ENCODE results near the gene EHD1. TPM values are rescaled to one million over a fixed set of nuclear protein-coding genes. Genes with fewer than 3 reads are reported as not detected.
A peak's percentile ranks its signal among the peaks of the same experiment; 100 is the strongest.

EHD1 gene
- polyA plus RNA-seq, 4 donors, result 31.3 to 94.0 (median 34.5) TPM

DNA sequence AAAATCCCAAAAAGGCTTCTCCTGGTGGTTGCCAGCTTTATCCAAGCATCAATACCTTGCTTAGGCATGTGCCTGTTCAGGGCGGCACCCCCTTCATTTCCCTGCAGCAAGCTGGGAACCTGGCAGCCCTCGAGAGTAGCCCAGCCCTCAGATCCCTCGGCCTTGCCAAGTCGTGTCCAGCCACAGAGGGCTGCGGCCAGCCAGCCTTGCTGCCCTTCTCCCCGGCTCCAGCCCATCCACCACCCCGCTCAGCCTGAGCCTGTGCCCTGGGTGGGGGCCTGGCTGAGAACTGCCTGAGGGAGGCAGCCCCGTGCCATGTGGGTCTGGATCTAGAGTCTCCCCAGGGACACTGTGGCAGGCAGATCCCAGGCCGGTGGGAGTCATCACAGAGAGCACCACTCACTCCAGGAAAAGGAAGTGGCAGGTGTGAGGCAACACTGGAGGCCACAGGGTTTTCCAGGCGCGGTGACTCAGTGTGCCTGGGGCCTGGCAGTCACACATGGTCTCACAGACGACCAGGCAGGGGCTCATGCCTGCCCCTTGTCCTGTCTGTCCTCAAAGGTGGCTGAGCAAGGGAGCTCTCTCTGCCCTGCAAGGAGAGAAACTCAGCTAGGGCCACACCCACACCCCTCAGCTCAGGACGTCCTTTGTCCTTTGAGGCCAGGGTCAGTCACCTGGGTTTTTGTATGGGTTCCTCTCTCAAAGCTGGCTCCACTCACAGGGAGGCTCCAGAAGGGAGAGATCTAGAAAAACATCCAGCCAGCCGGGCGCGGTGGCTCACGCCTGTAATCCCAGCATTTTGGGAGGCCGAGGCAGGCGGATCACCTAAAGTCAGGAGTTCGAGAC lies 21.8 kb downstream of the EHD1 start:
- Histone ChIP-seq H3K36me3 (ENCODE audit: control insufficient read depth in 3 of 3, insufficient read depth in 2 of 3, low read depth in 1 of 3, low read length in 3 of 3) (peaks cover 2 to 97% (median 11%) of the 10 kb centered on the region in 3 donors), H3K4me1 (ENCODE audit: control insufficient read depth in 3 of 3, insufficient read depth in 2 of 3, low read depth in 1 of 3, low read length in 2 of 3) (peaks cover 16 to 73% (median 24%) of the 10 kb centered on the region in 3 donors), H3K27me3 (ENCODE audit: control insufficient read depth in 3 of 3, insufficient read depth in 3 of 3, low read length in 3 of 3) (no peaks in the 10 kb centered on the region), H3K4me3 (ENCODE audit: low read depth in 1 of 3, low read length in 3 of 3) (no peak overlapping the region), H3K9me3 (ENCODE audit: control insufficient read depth in 2 of 2, insufficient read depth in 1 of 2, low read depth in 1 of 2, low read length in 1 of 2) (no peaks in the 10 kb centered on the region), H3K27ac (ENCODE audit: low read depth in 1 of 3, low read length in 2 of 3) (peak overlapping the region; percentile 84 to 92 (median 89))
- FAIRE-seq (no peak), DNase-seq (peak; percentile 78 to 87)
- WGBS, 3 donors, result 59 to 67% (median 63%) methylated on average over 20 of the region's 20 CpGs

DNA sequence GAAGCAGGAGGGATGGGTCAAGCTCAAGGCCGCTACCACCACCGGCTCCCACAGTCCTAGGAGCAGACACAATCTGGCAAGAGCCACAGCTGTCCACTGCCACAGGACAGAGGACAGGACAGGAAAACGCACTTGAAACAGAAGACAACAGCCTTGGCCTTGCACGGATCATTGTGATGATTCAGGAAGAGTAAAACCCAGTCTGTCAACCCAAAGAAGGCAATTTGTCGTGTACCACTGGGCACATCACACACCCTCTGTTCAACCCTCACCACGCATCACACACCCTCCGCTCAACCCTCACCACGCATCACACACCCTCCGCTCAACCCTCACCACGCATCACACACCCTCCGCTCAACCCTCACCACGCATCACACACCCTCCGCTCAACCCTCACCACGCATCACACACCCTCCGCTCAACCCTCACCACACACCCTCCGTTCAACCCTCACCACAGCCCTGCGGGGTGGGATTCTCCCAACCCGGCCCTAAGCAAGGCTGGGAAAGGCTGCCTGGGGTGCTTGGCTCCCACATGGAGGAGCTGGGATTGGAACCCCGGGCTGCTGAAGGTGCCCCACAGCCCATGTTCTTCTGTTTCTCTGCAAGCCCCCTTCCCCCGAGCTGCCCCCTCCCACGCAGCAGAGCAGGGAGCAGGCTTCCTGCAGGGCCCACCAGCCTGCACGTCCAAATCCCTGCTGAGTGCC lies 22.7 kb downstream of the EHD1 start:
- Histone ChIP-seq H3K36me3 (ENCODE audit: control insufficient read depth in 3 of 3, insufficient read depth in 2 of 3, low read depth in 1 of 3, low read length in 3 of 3) (peaks cover 2 to 99% (median 11%) of the 10 kb centered on the region in 3 donors), H3K4me1 (ENCODE audit: control insufficient read depth in 3 of 3, insufficient read depth in 2 of 3, low read depth in 1 of 3, low read length in 2 of 3) (peaks cover 16 to 68% (median 22%) of the 10 kb centered on the region in 3 donors), H3K27ac (ENCODE audit: low read depth in 1 of 3, low read length in 2 of 3) (peak overlapping the region; percentile 84 to 92 (median 89)), H3K4me3 (ENCODE audit: low read depth in 1 of 3, low read length in 3 of 3) (no peak overlapping the region), H3K27me3 (ENCODE audit: control insufficient read depth in 3 of 3, insufficient read depth in 3 of 3, low read length in 3 of 3) (no peaks in the 10 kb centered on the region), H3K9me3 (ENCODE audit: control insufficient read depth in 2 of 2, insufficient read depth in 1 of 2, low read depth in 1 of 2, low read length in 1 of 2) (no peaks in the 10 kb centered on the region)
- DNase-seq (no peak), FAIRE-seq (no peak)
- 79 to 83% (median 83%) methylated on average over 16 to 20 of the region's 22 CpGs for WGBS, 3 donors

DNA sequence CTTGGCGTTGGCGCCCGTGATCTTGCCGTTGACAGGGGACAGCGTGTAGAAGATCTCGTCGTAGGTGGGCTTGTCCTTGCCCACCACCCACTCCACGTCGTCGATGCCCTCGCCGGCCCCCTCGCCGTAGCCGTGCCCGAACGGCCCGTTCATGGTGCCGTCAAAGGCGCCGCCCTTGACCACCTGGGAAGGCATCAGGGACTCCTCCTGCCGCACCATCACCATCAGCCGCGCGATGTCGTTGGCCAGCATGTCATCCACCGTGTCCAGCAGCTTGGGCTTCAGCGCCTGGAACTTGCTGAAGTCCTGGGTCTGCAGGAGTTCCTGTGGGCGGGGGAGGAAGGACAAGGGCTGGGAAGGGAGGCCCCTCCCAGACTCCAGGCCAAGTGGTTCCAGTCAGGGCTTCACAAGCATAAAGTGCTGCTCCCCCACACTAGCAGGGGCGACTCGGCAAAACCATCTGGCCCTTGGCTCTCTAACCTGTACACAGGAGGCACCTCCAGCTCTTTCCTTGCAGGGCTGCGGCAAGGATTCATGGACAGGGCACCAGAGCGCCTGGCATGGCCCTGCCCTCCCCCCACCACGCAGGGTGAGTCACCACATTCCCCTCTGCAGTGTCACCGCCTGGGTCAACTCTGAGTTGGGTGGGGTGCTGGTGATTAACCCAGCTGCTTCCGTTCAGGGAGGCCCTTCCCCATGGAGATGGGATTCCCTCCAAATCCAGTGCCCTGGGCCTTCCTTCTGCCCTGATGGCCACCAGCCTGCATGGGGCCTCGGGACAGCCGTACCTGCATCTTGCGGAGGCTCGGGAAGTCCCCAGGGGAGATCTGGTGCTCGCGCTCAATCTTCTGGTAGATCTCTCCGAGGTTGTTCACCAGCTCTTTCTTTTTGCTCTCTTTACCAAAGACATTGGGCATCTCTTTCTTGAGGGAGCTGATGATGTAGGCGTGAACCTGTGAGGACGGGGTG lies 23.6 kb downstream of the EHD1 start:
- 69 to 81% (median 78%) methylated on average over 44 to 45 of the region's 45 CpGs for WGBS, 3 donors
- no peaks in the 10 kb centered on the region for H3K27me3 ChIP-seq (ENCODE audit: control insufficient read depth in 3 of 3, insufficient read depth in 3 of 3, low read length in 3 of 3)
- peaks cover 2 to 95% (median 11%) of the 10 kb centered on the region in 3 donors for H3K36me3 ChIP-seq (ENCODE audit: control insufficient read depth in 3 of 3, insufficient read depth in 2 of 3, low read depth in 1 of 3, low read length in 3 of 3)
- no peaks in the 10 kb centered on the region for H3K9me3 ChIP-seq (ENCODE audit: control insufficient read depth in 2 of 2, insufficient read depth in 1 of 2, low read depth in 1 of 2, low read length in 1 of 2)
- H3K27ac ChIP-seq (ENCODE audit: low read depth in 1 of 3, low read length in 2 of 3), result peak overlapping the region; percentile 84 to 92 (median 89)
- DNase-seq (peak; percentile 78 to 95), FAIRE-seq (no peak)
- H3K4me1 ChIP-seq (ENCODE audit: control insufficient read depth in 3 of 3, insufficient read depth in 2 of 3, low read depth in 1 of 3, low read length in 2 of 3), result peaks cover 16 to 68% (median 22%) of the 10 kb centered on the region in 3 donors
- H3K4me3 ChIP-seq (ENCODE audit: low read depth in 1 of 3, low read length in 3 of 3), result no peak overlapping the region

GRCh38 chr11:64854157-64854533 lies 24.3 kb downstream of the EHD1 start:
- DNase-seq (no peak), FAIRE-seq (no peak)
- H3K9me3 ChIP-seq (ENCODE audit: control insufficient read depth in 2 of 2, insufficient read depth in 1 of 2, low read depth in 1 of 2, low read length in 1 of 2), result no peaks in the 10 kb centered on the region
- no peak overlapping the region for H3K4me3 ChIP-seq (ENCODE audit: low read depth in 1 of 3, low read length in 3 of 3)
- H3K4me1 ChIP-seq (ENCODE audit: control insufficient read depth in 3 of 3, insufficient read depth in 2 of 3, low read depth in 1 of 3, low read length in 2 of 3), result peaks cover 16 to 72% (median 25%) of the 10 kb centered on the region in 3 donors
- peaks cover 0 to 91% (median 9%) of the 10 kb centered on the region in 3 donors for H3K36me3 ChIP-seq (ENCODE audit: control insufficient read depth in 3 of 3, insufficient read depth in 2 of 3, low read depth in 1 of 3, low read length in 3 of 3)
- 94 to 95% (median 94%) methylated on average over 21 to 25 of the region's 25 CpGs for WGBS, 3 donors
- no peaks in the 10 kb centered on the region for H3K27me3 ChIP-seq (ENCODE audit: control insufficient read depth in 3 of 3, insufficient read depth in 3 of 3, low read length in 3 of 3)
- H3K27ac ChIP-seq (ENCODE audit: low read depth in 1 of 3, low read length in 2 of 3), result peak overlapping the region in 2 of 3 donors; percentile 84 to 92

GRCh38 chr11:64853709-64854108 lies 24.7 kb downstream of the EHD1 start:
- Histone ChIP-seq H3K36me3 (ENCODE audit: control insufficient read depth in 3 of 3, insufficient read depth in 2 of 3, low read depth in 1 of 3, low read length in 3 of 3) (peaks cover 0 to 87% (median 9%) of the 10 kb centered on the region in 3 donors), H3K4me1 (ENCODE audit: control insufficient read depth in 3 of 3, insufficient read depth in 2 of 3, low read depth in 1 of 3, low read length in 2 of 3) (peaks cover 16 to 72% (median 27%) of the 10 kb centered on the region in 3 donors), H3K27ac (ENCODE audit: low read depth in 1 of 3, low read length in 2 of 3) (peak overlapping the region in 2 of 3 donors; percentile 4 to 16), H3K4me3 (ENCODE audit: low read depth in 1 of 3, low read length in 3 of 3) (no peak overlapping the region), H3K27me3 (ENCODE audit: control insufficient read depth in 3 of 3, insufficient read depth in 3 of 3, low read length in 3 of 3) (no peaks in the 10 kb centered on the region), H3K9me3 (ENCODE audit: control insufficient read depth in 2 of 2, insufficient read depth in 1 of 2, low read depth in 1 of 2, low read length in 1 of 2) (no peaks in the 10 kb centered on the region)
- no peak for FAIRE-seq
- peak in 1 of 2 donors; percentile 17 for DNase-seq
- 68 to 76% (median 74%) methylated on average over 27 of the region's 27 CpGs for WGBS, 3 donors

- DNase-seq, result no peak
- WGBS, 3 donors, result 76 to 89% (median 86%) methylated on average over 23 to 24 of the region's 24 CpGs
- Histone ChIP-seq H3K4me3 (ENCODE audit: low read depth in 1 of 3, low read length in 3 of 3) (no peak overlapping the region), H3K9me3 (ENCODE audit: control insufficient read depth in 2 of 2, insufficient read depth in 1 of 2, low read depth in 1 of 2, low read length in 1 of 2) (no peaks in the 10 kb centered on the region), H3K27ac (ENCODE audit: low read depth in 1 of 3, low read length in 2 of 3) (peak overlapping the region in 2 of 3 donors; percentile 65 to 76), H3K36me3 (ENCODE audit: control insufficient read depth in 3 of 3, insufficient read depth in 2 of 3, low read depth in 1 of 3, low read length in 3 of 3) (peaks cover 0 to 82% (median 9%) of the 10 kb centered on the region in 3 donors), H3K4me1 (ENCODE audit: control insufficient read depth in 3 of 3, insufficient read depth in 2 of 3, low read depth in 1 of 3, low read length in 2 of 3) (peaks cover 19 to 74% (median 27%) of the 10 kb centered on the region in 3 donors), H3K27me3 (ENCODE audit: control insufficient read depth in 3 of 3, insufficient read depth in 3 of 3, low read length in 3 of 3) (no peaks in the 10 kb centered on the region)
- no peak for FAIRE-seq
Measured at GRCh38 chr11:64852804-64853509, 25.5 kb downstream of the EHD1 start.

DNA sequence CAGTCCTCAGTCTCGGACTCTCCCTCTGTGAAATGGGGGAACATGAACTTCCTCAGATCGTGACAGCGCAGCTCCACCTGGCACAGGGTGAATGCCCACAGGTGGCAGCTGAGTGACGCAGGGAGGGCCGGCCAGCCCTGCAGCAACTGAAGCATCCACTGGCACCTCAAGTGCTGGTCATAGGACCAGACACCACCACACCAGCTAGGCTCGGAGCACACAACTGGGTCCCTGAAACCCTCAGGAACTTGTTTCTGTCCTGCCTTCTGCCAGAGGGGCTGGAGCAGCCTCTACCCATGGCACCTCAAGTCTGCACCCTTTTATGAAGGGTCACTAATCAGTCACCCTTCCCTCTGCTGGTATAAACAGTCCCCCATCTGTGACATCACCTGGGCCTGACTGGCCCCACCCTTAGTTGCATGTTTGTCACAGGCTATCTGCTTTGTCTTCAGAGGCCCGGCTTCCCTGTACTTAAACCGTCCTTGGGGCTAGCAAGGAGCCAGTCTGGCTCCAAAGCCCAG lies 26.5 kb downstream of the EHD1 start:
- FAIRE-seq (no peak), DNase-seq (peak in 1 of 2 donors; percentile 26)
- peaks cover 0 to 72% (median 9%) of the 10 kb centered on the region in 3 donors for H3K36me3 ChIP-seq (ENCODE audit: control insufficient read depth in 3 of 3, insufficient read depth in 2 of 3, low read depth in 1 of 3, low read length in 3 of 3)
- WGBS, 3 donors, result 58 to 72% (median 72%) methylated on average over 8 of the region's 8 CpGs
- no peak overlapping the region for H3K4me3 ChIP-seq (ENCODE audit: low read depth in 1 of 3, low read length in 3 of 3)
- H3K4me1 ChIP-seq (ENCODE audit: control insufficient read depth in 3 of 3, insufficient read depth in 2 of 3, low read depth in 1 of 3, low read length in 2 of 3), result peaks cover 17 to 78% (median 30%) of the 10 kb centered on the region in 3 donors
- H3K27ac ChIP-seq (ENCODE audit: low read depth in 1 of 3, low read length in 2 of 3), result peak overlapping the region; percentile 56 to 76 (median 65)
- no peaks in the 10 kb centered on the region for H3K27me3 ChIP-seq (ENCODE audit: control insufficient read depth in 3 of 3, insufficient read depth in 3 of 3, low read length in 3 of 3)
- H3K9me3 ChIP-seq (ENCODE audit: control insufficient read depth in 2 of 2, insufficient read depth in 1 of 2, low read depth in 1 of 2, low read length in 1 of 2), result no peaks in the 10 kb centered on the region
